ENCODE measurements around the gene ATG4A.

The ATG4A gene

DNA sequence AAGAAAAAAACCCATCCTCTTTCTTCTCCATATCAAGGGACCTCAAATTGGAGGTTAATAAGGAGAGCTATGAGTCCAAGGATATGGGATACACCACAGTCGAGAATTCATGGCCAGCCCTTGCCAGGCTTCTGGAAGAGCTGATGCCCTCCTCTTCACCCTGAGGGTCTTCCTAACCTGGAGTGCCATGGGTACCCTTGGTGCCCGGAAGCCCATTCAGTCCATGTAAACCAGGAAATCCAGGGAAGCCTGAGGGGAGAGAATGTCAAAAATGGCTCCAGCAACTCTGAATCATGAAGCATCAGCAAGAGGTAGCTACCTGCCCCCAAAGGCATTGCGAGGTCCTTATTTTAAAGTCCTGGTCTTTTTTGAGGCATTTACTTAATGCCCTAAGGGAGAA, 78.2 kb downstream of the ATG4A start:
- DNase-seq (ENCODE audit: low spot score) = no peak

DNA sequence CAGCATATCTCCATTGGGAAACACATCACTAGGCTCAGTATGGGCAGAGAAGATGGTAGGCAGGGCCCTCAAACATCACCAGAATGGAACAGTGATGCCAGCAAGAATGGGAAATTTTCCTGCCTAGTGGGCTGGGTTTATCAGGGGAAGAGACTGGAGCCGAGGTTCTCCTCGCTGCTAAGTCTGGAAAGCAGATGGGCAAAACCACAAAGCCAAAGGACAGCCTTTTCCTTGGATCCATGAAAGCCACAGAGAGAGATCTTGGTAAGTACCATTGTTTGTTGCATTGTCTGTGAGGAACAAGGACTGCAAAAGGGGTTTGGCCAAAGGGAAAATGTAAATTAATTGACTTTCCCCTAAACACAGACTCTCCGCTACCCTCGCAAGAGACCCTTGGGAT, 80.1 kb downstream of the ATG4A start:
- no peak for DNase-seq (ENCODE audit: low spot score)

DNA sequence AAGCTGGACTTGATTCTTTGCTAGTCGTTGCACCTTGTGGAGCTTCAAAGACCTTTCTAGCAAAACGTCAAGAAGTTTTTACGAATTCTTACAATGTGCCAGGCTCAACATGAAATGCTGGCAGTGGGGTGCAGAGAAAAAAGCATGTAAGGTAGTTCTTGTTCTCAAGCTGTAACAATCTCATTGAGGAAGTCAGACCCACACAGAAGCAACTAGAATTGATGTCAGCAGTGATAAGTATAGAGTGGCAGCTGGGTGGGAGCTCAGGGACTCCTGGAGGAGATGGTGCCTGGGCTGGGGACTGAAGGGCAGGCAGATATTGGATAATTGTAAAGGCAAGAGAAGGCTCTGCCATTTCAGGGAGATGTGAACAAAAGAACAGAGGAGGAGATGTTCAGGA, 82.3 kb downstream of the ATG4A start:
- no peak for DNase-seq (ENCODE audit: low spot score)

DNA sequence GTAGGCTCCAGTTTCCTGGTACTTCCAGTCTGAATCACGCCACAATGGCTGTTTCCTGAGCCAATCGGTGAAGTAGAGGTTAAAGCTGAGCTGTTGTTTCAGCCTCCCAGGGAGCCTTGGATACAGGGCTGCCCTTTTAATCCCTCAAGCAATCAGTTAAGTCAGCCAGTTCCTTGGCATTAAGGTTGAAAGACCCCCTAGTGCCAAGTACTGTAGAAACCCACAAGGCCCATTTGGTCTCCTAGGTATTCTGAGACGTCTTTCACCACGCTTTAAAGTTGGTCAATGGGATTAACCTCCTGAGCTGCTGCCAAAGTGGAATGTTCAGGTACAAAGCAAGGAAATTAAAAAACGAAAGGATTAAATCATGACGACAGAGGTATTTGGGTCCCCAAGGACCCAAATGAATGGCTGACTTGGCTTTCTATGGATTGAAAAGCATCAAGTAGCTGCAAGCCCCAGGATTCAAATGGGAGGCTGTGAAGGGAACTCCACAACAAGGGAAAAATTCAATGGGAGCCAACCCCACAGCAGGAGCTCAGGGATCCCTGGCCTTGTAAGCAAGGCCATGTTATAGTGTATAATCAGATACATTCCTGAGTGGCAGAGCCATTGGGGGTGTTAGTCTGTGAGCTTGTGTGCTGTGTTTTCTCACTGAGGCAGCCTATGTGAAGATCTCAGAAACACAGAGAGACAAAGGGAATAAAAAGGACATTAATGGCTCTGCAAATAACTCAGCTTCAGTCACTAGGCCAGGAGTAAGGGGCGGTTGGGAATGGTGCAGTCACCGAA, 86.0 kb downstream of the ATG4A start:
- DNase-seq (ENCODE audit: low spot score) = no peak

DNA sequence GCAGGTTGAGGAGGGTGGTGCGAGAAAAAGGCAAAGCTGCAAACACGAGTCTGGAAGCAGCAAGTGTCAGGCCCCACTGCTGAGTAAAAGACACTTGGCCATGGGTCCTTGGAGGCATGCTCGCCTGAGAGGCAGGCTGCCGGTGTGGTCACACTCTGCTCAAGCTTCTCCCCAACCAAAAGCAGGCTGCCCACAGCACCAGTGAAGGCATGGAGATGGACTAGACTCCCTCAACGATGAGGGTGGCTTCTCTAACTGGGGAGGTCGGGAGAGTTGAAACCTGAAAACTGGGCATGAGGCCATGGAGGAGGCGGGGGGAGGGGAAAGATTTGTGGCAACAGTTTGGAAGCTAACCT, 86.5 kb downstream of the ATG4A start:
- no peak for DNase-seq (ENCODE audit: low spot score)

DNA sequence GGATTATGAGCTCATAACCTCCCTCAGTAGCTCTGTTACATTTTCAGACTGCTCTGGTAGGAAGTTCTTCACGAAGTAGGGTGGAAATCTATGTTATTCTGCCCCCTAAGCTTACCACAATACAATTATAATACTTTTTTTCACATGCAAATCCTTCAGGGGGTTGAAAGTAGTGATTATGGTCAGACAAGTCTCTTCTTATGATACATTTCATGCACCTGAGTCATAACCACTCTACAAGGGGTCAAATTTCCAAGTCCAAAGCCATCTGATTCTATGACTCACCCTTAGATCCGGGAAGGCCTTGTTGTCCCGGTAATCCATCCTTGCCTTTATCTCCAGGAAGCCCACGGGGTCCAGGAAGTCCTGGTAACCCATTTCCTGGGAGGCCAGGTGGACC, 95.2 kb downstream of the ATG4A start:
- peak; percentile 33 for DNase-seq (ENCODE audit: low spot score)

DNA sequence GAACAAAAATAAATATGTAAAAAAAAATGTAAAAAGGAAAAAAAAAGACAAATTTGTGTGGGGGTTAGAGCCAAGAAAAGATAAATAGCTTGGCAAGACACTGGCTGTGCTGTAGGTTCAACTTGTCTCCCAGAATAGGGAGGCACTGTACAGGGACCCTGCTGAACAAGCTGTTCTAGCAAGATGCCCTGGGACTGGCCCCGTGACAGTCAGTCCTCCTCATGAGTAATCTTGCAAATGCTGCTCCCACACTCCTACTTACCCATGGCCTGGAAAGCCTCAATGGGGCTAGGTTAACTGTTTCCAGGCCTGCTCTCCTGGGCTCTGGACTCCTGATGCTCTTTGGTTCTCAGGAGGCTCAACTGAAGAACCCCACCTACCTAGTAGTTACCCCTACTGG, 106.8 kb downstream of the ATG4A start:
- DNase-seq (ENCODE audit: low spot score) = no peak

DNA sequence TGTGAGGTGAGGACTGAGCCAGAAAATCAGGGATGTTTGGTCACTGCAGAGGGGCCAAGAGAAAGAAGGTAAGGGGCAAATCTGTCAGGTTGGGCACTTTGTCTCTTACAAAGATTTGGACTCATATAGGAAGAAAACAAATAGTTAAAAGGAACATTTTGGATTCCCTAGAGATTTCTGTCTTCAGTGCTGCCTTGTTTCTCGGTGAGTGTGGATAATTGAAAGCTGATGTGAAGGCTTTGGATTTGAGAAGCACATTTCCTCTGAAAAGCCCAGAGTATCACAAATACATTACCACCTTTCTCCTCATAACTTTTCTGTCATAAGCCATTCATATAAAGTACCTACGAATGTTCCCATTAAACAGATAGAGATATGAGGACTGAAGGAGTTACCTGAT, 107.5 kb downstream of the ATG4A start:
- no peak for DNase-seq (ENCODE audit: low spot score)

DNA sequence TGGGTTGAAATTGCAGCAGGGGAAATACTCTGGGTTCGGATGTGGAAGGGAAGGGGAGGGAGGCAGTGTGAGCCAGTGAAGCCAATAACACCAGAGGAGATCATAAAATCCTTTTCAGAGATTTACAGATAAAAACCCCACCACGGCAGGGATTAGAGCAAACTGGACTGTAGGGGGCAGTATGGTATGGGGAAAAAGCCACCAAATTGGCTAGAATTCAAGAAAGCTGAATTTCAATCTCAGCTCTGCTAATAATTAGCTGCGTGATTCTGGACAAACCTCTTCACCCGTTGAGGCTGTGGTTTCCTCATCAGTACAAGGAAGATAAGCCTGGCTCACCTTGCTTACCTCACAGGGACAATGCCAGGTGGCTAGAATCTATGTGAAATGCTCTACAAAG, 108.1 kb downstream of the ATG4A start:
- peak; percentile 16 for DNase-seq (ENCODE audit: low spot score)

DNA sequence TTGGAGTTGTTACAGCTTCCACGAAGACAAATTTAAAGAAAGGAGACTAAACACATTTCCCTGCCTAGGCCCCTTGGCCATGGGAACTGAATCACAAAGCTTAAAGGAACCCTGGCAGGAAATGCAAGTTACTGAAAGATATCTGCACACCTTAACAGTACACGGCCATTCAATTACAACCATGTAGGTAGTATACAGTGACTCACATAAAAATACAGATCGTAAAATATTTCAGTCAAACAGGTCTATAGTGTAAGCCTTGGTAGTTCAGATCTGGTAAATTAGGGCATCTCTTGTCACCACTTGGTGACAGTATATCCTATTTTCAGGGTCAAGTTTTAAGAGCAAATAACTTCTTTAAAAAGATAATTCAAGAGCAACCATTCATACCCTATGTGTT, 112.0 kb downstream of the ATG4A start:
- DNase-seq (ENCODE audit: low spot score) = no peak

Data from AG08396 (cell line).